Panc1 (cell line): ENCODE data around the gene DDX41.

ENCODE experiments used
- CTCF ChIP-seq: fragments of 450-650 bp; IDR thresholded peaks from 2 replicates; pipeline ENCODE4 v1.5.1; 2017; ENCODE audit warnings: mild to moderate bottlenecking
- POLR2AphosphoS5 ChIP-seq: IDR thresholded peaks from 2 replicates; pipeline ENCODE4 v1.6.1; 2012; ENCODE audit warnings: mild to moderate bottlenecking, low read depth, low read length, moderate library complexity
- REST ChIP-seq, 2 experiments: IDR thresholded peaks; 2 replicates each; pipeline ENCODE4 v1.6.1; 2011 to 2012; ENCODE audit warnings: low read depth in 2 of 2, control low read depth in 1 of 2, low read length in 1 of 2, mild to moderate bottlenecking in 1 of 2, moderate library complexity in 1 of 2; ENCODE audit not compliant: insufficient read depth in 1 of 2
- TCF7L2 ChIP-seq: IDR thresholded peaks from 2 replicates; pipeline ENCODE4 v1.6.1; 2011; ENCODE audit warnings: mild to moderate bottlenecking, low read depth, low read length, inconsistent platforms

GRCh38 chr5:177516601-177517568 is at the start of gene DDX41:
- peak; percentile 68 for TF ChIP-seq TCF7L2
- peak in 1 of 2 experiments; percentile 9; a peak in 1 of 4 replicates for TF ChIP-seq REST (IDR thresholded peaks at IDR 0.05; ENCODE audit: insufficient read depth in 1 of 2, low read depth in 2 of 2, low read length in 1 of 2)
- no peak for TF ChIP-seq CTCF
- peak; percentile 64 for TF ChIP-seq POLR2AphosphoS5
